Occipital lobe (tissue), 2 donors: Measurements from ENCODE around the gene EIF4ENIF1. TPM values are rescaled to one million over a fixed set of nuclear protein-coding genes. Genes with fewer than 3 reads are reported as not detected.
"Not testable (repeated sequence)": the region's sequence is repeated elsewhere in the genome, so short reads cannot be mapped to it uniquely, and the experiment has no call there.

Experiments used
- DNase-seq: peaks from one replicate; lab custom pipeline; 2025; lab: John Stamatoyannopoulos, UW
- total RNA-seq: library from RNA; depleted of rRNA; stranded (reverse); fragments of >200 nt; gene quantifications from one replicate; pipeline ENCODE4 v1.2.3, GENCODE V29; 2014

EIF4ENIF1 gene, protein sequence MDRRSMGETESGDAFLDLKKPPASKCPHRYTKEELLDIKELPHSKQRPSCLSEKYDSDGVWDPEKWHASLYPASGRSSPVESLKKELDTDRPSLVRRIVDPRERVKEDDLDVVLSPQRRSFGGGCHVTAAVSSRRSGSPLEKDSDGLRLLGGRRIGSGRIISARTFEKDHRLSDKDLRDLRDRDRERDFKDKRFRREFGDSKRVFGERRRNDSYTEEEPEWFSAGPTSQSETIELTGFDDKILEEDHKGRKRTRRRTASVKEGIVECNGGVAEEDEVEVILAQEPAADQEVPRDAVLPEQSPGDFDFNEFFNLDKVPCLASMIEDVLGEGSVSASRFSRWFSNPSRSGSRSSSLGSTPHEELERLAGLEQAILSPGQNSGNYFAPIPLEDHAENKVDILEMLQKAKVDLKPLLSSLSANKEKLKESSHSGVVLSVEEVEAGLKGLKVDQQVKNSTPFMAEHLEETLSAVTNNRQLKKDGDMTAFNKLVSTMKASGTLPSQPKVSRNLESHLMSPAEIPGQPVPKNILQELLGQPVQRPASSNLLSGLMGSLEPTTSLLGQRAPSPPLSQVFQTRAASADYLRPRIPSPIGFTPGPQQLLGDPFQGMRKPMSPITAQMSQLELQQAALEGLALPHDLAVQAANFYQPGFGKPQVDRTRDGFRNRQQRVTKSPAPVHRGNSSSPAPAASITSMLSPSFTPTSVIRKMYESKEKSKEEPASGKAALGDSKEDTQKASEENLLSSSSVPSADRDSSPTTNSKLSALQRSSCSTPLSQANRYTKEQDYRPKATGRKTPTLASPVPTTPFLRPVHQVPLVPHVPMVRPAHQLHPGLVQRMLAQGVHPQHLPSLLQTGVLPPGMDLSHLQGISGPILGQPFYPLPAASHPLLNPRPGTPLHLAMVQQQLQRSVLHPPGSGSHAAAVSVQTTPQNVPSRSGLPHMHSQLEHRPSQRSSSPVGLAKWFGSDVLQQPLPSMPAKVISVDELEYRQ
- 19.8 TPM for total RNA-seq

DNA sequence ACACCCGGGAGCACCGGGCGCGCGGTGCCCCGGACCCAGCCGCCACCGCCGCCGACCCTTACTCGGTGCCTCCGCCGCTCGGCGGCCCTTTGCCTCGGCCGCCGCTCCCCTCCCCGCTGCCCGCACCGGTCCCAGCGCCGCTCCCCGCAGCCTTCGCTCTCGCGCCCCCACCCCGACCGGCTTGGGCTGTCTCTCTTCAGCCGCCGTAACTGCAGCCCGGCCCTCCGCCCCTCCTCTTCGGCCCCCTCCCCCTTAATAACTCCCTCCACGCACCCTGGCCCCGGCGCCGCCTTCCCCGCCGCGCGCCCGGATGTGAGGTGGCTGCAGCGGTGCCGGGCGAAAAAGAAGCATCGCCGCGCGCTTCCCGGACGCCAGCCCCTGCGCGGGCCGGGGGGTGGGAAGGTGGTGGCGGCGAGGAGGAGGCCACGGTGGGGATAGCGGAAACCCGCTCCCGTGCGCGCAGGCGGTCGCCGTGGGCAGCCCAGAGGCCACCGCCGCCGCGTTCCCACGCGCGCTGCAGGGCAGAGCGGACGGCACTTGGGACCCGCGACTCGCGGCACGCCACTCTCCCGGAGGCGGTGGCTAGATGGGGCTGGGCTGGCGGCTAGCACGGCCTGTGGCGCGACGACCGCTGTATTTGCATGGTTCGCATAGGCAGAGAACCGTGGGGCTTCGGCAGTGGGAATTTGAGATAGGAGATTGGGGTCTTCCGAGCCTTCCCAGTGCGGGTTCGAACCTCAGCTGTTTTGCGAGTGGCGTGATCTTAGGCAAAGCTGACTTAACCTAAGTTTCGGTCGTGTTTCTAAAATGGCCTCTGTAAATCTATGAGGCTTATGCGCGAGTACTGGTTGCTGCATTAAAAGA, at the start of gene EIF4ENIF1:
Gene EIF4ENIF1 (minus strand): TSS at position 211 of the 864 bp plus-strand sequence. CDS start 1,124 bp downstream, outside the sequence.
- peak; percentile 84 for DNase-seq

DNA sequence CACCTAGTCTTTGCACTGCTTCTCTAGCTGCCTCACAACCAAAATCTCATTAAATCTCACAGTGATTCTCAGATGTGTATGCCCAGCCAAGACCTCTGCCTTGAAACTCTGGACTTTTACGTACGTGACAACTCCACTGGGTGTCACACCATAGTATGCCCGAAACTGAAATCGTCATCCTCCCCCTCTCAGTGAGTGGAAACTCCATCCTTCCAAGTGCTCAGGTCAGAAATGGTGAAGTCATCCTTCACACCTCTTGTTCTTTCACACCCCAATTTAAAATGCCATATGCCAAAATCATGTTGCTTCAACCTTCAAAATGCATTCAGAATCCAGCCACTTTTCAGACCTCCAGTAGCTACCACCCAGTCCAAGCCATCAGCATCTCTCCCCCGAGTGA, 49.2 kb upstream of the EIF4ENIF1 start:
- DNase-seq = no peak

DNA sequence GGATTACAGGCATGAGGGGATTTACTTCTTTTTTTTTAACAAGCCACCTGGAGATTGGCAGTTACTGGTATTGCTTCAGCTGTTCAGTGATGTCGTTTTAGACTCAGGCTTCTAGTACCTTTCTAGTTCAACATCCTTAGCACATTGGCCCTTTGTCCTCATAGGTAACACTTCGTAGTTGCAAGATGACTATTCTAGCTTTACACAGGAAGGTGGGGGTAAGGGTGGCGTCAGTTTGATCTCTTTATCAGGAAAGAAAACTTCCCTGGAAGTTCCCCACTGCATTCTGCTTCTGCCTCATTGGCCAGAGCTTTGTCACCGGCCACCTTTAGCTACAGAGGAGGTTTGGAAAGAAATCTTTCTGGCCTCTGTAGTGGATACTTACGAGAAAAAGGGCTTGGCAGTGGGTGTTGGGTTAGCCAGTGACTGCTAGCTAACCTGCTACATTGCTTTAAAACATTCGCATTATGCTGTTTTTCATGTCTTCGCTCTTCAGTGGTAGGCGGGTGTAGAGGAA, 47.4 kb upstream of the EIF4ENIF1 start:
- DNase-seq = no peak

DNA sequence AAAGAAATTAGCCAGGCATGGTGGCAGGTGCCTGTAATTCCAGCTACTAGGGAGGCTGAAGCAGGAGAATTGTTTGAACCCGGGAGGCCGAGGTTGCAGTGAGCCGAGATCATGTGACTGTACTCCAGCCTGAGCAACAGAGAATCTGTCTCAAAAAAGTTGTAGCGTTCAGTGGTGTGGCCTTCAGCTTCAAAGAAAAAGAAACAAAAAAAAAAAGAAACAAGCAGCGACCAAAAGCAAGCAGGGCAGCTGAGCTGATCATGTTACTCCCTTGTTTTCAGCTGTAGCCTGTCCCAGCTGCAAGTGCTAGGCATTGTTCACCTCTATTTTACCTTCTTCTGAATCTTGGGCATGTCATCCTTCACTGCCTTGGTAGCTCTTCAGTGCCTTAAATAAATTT, 43.7 kb upstream of the EIF4ENIF1 start:
- DNase-seq = no peak

DNA sequence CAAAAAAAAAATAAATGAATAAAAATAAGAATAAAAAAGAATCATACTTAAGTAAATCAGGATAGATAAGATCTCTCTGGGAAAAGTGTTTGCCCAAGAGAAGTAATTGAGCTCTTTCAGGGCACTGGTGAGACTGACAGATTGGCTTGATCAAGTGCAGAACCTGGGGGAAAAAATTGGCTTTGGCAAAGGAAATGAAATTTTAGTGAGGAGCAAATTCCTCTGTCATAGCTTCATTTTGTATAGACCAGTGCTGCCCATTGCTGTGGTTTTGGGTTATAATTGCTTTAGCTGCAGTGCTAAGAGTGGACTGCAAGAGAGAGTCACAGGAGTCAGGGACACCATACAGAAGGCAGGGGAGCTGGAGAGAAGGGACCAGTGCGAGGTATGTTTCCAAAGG, 42.4 kb upstream of the EIF4ENIF1 start:
- no peak for DNase-seq

DNA sequence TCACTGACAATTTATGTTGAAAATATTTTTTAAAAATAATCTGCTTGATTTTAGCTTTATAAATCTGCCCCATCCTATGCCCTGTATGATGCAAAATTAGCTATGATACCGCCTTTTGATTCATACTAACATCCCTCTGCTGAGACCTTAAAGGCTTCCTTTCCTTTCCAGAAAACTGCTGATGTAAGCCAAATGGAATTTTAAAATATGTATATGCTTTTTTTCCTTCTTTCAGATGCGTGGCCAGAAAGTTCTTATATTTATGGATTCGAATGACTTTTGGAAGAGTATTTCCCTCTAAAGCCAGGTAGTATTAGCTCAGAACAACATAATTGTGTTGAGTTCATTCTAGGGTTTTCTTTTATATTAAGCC, 41.2 kb upstream of the EIF4ENIF1 start:
- DNase-seq = no peak

DNA sequence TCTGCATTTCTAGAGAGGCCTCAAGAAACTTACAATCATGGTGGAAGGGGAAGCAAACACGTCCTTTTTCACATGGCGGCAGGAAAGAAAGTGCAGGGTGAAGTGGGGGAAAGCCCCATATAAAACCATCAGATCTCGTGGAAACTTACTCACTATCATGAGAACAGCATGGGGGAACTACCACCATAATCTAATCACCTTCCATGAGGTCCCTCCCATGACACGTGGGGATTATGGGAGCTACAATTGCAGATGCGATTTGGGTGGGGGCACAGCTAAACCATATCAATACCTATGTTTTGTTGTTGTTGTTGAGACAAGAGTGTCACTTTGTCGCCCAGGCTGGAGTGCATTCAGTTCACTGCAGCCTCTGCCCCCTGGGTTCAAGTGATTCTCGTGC, 36.6 kb upstream of the EIF4ENIF1 start:
- DNase-seq = no peak

DNA sequence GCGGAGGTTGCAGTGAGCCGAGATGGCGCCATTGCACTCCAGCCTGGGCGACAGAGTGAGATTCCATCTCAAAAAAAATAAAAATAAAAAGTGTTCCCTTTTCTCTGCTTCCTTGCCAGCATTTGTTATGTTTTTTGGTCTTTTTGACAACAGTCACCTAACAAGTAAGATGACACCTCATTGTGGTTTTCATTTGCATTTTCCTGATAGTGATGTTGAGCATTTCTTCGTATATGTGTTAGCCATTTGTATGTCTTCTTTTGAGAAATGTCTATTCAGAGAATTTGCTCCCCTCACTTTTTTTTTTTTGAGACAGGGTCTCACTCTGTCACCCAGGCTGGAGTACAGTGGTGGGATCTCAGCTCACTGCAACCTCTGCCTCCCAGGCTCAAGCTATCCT, 34.5 kb upstream of the EIF4ENIF1 start:
- not testable (repeated sequence) for DNase-seq

DNA sequence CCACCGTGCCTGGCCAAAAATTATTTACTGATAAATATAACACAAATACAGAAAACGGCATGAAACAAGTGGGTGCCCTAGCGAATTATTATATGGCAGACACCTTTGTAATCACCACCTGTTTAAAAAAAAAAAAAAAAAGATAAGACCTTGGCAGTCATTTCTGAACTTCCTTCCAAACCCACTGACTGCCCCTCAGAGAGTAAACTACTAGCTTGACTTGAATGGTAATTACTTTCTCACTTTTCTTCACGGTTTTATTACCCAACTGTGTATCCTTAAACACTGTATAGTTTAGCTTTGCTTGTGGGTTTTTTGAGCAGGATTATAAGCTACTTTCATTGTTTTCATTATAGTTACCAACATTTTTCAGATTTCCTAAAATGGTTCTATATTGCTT, 30.4 kb upstream of the EIF4ENIF1 start:
- no peak for DNase-seq

DNA sequence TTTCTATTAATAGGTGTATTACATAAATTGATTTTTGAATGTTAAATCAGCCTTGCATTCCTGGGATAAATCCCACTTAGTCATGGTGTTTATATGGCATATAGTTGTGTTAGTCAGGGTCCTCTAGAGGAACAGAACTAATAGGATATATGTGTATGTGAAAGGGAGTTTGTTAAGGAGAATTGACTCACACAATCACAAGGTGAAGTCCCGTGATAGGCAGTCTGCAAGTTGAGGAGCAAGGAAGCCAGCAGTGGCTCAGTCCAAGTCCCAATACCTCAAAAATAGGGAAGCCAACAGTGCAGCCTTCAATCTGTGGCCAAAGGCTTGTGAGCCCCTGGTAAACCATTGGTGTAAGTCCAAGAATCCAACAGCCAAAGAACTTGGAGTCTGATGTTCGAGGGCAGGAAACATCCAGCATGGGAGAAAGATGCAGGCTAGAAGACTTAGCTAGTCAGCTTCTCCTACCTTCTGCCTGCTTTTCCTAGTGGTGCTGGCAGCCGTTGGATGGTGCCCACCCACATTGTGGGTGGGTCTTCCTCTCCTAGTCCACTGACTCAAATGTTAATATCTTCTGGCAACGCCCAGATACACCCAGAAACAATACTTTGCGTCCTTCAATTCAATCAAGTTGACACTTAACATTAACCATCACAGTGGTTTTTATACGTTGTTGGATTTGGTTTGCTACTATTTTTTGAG, 19.6 kb upstream of the EIF4ENIF1 start:
- no peak for DNase-seq

DNA sequence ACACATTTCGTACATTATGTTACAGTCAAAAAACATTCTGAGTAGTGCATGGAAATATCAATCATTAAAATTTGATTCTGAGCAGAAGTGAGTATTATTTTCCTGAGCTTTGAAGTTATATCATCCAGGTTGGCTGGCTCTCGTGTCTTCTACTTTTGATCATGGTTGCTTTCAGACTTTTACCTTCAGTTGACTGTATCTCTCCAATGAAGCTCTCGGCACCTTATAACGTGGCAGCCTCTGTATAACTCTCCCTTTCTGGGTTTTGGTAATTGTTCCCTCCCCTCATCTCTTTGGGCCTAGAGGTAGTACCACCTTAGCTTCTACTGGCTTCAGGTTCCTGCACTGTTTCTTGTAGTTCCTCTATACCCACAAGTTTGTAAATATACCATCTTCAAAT, 18.9 kb upstream of the EIF4ENIF1 start:
- no peak for DNase-seq

DNA sequence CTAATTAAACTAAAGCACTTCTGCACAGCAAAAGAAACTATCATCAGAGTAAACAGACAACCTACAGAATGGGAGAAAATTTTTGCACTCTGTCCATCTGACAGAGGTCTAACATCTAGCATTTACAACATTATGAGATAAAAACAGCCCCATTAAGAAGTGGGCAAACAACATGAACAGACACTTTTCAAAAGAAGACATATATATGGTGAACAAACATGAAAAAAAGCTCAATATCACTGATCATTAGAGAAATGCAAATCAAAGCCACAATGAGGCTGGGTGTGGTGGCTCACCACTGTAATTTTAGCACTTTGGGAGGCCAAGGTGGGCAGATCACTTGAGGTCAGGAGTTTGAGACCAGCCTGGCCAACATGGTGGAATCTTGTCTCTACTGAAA, 17.9 kb upstream of the EIF4ENIF1 start:
- DNase-seq = not testable (repeated sequence)

DNA sequence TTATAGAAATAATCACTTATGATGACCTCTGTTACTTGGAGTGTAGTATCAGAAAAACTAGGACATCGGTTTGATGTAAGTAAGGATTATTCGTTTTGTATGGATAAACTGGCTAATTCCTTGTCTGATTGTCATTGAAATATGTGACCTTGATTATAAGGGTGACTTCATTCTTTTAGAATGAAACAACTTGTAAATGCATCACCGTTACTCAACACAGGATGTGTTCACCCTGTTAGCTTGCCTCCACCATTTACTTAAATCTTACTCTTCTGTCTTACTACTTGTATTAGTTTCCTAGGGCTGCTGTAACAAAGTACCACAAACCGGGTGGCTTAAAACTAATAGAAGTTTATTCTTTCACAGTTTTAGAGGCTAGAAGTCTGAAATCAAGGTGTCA, 14.6 kb upstream of the EIF4ENIF1 start:
- no peak for DNase-seq

DNA sequence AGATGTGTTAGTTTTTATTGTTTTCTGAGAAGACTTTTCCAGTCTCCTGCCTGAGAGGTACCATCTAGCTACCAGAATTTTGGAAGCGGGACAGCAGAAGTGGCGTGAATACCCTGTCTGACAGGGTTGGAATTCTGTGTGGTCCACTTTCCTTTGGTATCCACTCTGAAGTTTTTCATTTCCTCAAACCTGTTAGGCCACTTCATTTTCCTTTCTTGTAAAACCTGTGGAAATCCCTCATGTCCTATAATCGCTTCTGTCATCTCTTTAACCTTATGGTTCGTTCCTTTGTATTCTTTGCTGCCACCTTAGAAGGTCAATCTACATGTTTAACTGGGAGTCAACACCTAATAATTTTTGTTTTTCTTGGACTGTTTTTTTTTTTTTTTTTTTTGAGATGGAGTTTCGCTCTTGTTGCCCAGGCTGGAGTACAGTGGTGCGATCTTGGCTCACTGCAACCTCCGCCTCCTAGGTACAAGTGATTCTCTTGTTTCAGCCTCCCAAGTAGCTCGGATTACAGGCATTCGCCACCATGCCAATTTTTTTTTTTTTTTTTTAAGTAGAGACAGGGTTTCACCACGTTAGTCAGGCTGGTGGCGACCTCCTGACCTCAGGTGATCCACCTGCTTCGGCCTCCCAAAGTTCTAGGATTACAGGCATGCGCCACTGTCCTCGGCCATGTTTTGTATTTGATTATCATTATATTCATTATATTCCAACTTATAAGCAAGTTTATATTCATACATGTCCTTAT, 13.7 kb upstream of the EIF4ENIF1 start:
- no peak for DNase-seq

DNA sequence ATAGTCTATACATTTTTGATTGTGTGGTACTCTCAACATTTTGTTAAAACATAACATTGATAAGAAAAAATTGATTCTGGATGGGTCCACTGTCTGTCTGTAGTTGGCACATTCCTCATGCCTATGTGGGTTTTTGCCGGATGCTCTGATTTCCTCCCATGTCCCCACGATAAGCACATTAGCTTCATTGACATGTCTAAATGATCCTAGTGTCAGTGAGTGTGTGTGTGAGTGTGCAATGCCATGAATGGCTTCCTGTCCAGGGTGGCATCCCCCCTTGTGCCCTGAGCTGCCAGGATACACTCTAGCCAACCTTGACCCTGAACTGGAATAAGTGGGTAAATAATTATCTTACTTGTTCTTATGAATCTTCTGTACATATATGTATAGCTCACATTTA, 12.1 kb upstream of the EIF4ENIF1 start:
- DNase-seq = no peak

DNA sequence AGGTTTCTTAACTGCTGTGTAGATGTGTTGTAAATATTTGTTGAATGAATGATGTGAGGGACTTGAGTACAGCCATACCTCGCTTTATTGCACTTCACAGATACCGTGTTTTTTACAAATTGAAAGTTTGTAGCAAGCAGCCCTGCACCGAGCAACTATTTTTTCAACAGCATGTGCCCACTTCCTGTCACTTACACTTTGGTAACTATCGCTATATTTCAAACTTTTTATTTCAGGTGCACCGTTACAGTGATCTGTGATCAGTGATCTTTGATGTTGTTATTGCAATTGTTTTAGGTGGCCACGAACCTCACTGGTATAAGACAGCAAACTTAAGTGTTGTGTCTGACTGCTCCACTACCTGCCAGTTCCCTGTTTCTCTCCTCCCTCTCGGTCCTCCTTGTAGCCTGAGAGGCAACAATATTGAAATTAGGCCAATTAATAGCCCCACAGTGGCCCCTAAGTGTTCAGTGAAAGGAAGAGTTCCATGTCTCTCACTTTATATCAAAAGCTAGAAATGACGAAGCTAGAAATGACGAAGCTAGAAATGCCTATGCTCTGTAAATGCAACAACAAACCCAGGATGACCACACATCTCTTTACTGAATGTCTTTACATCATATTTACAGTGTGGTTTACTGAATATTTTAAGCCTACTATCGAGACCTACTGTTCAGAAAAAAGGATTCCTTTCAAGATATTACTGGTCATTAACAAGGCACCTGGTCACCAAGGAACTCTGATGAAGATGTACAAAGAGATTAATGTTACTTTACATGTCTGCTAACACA, 7.7 kb upstream of the EIF4ENIF1 start:
- no peak for DNase-seq

DNA sequence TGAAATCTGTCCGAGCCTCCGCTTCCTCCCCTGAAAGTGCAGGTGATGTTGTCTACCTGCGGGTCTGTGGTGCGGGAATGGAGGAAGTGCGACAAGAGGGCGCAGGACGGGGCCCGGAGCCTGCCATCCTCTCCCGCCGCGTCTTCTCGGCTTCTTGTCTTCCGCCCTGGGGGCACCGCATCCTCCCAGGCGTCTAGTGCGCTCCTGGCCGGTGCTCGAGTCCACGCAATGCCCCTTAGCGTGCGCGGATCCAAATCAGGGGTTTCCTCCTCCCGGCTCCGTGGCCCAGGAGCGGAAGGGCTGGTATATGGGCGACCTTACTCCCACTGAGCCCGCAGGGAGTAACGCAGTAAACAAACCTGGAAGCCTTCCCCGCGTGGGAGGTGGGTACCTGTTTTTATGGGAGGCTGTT, 7.1 kb upstream of the EIF4ENIF1 start:
- DNase-seq = peak; percentile 23

DNA sequence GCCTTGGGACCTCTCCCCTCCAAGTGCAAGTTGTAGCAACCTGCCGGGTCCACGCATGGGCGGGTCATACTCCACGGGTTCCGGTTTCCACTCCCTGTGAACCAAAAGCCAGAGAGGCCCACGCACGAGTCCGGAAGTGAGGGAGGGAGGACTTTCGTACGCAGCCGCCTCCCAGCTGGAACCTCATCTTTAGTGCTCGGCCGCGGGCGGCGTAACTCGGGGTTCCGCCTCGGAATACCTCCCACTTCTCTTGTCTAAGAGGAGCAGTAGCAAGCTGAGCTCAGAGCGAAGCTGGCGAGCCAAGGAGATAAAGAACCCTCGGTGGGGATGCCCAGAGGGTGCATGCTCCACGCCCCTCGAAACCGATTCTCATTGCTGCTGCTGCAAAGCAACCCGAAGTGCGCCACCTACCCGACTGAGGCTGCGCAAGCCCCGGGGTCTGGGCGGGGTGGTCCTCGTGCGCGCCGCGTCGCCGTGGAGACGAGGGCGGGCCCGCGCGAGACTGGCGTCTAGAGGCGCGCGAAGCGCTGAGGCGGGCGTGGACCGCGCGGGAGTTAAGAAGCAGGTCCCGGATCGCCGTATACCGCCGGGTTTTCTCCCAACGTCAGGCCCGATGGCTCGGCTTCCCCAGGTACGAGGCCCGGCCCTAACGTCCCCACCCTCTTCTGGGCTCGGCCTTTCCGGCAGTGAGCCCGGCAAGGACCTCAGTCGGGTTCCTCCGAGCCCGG, 6.5 kb upstream of the EIF4ENIF1 start, which contains the start of gene SFI1:
Gene SFI1 (plus strand): TSS at position 530 of the 728 bp plus-strand sequence. CDS start 11,749 bp downstream, outside the sequence.
- peak; percentile 94 for DNase-seq
